CD4-positive, alpha-beta T cell treated with Interleukin-2 at 100 ng/mL for 4 hours (primary cell): Measurements from ENCODE around the gene EFNA1.
"Not testable (repeated sequence)": the region's sequence is repeated elsewhere in the genome, so short reads cannot be mapped to it uniquely, and the experiment has no call there.

Source experiments
- DNase-seq: peaks from one replicate; pipeline ENCODE4 v3.0.0-alpha.2; 2020; ENCODE audit warnings: low spot score

The EFNA1 gene

GRCh38 chr1:155092641-155093040 lies 35.0 kb upstream of the EFNA1 start:
- DNase-seq = no peak

GRCh38 chr1:155093911-155094621 lies 33.6 kb upstream of the EFNA1 start:
- DNase-seq = peak; percentile 29

GRCh38 chr1:155094622-155094948 lies 33.1 kb upstream of the EFNA1 start:
- DNase-seq = no peak

- DNase-seq = no peak
These were observed 28.3 kb upstream of the EFNA1 start for GRCh38 chr1:155099331-155099730.

GRCh38 chr1:155103325-155103724 lies 24.4 kb upstream of the EFNA1 start:
- DNase-seq = no peak

- no peak for DNase-seq
These were observed 22.8 kb upstream of the EFNA1 start for GRCh38 chr1:155104605-155105534.

GRCh38 chr1:155105604-155106011 lies 22.1 kb upstream of the EFNA1 start:
- no peak for DNase-seq

GRCh38 chr1:155106862-155107261 lies 20.8 kb upstream of the EFNA1 start:
- DNase-seq = no peak

- no peak for DNase-seq
These were observed 20.1 kb upstream of the EFNA1 start for GRCh38 chr1:155107309-155108264.

GRCh38 chr1:155108296-155108695 lies 19.4 kb upstream of the EFNA1 start:
- no peak for DNase-seq

- DNase-seq = no peak
These were observed 17.3 kb upstream of the EFNA1 start for GRCh38 chr1:155110381-155110780.

- DNase-seq = no peak
These were observed 16.9 kb upstream of the EFNA1 start for GRCh38 chr1:155110826-155111225.

- DNase-seq = no peak
These were observed 14.2 kb upstream of the EFNA1 start for GRCh38 chr1:155113450-155113980.

GRCh38 chr1:155116113-155116764 lies 11.4 kb upstream of the EFNA1 start:
- DNase-seq = no peak

- DNase-seq = no peak
These were observed 10.1 kb upstream of the EFNA1 start for GRCh38 chr1:155117610-155118009.

- not testable (repeated sequence) for DNase-seq
These were observed 9.6 kb upstream of the EFNA1 start for GRCh38 chr1:155118090-155118489.

- no peak for DNase-seq
These were observed 7.4 kb upstream of the EFNA1 start for GRCh38 chr1:155120253-155120652.

GRCh38 chr1:155121249-155121648 lies 6.4 kb upstream of the EFNA1 start:
- DNase-seq = no peak

GRCh38 chr1:155122308-155122707 lies 5.4 kb upstream of the EFNA1 start:
- no peak for DNase-seq

- no peak for DNase-seq
These were observed 3.9 kb upstream of the EFNA1 start for GRCh38 chr1:155123801-155124200.
